RWPE2 (cell line): Measurements from ENCODE around the gene COL23A1.
"Not testable (repeated sequence)": the region's sequence is repeated elsewhere in the genome, so short reads cannot be mapped to it uniquely, and the experiment has no call there.

Source experiments
- ATAC-seq: fragments of 200-7000 bp; cut with Tn5 transposase; 3 replicates; pipeline ENCODE4 v1.9.1; 2021; ENCODE audit warnings: low read depth
- DNase-seq: peaks from one replicate; pipeline ENCODE4 v3.0.0-alpha.2; 2020; ENCODE audit warnings: low spot score
- H3K27ac ChIP-seq: fragments of 450-650 bp; 2 replicates; pipeline ENCODE4 v1.5.1; 2017; ENCODE audit warnings: mild to moderate bottlenecking; ENCODE audit not compliant: poor library complexity, severe bottlenecking
- H3K27me3 ChIP-seq: fragments of 250-450 bp; sonication (Bioruptor Pico); 2 replicates; pipeline ENCODE4 v1.5.1; 2021; ENCODE audit warnings: mild to moderate bottlenecking, moderate library complexity; ENCODE audit not compliant: insufficient read depth, poor library complexity, severe bottlenecking
- H3K36me3 ChIP-seq: fragments of 250-450 bp; sonication (Bioruptor Pico); 2 replicates; pipeline ENCODE4 v1.5.1; 2020; ENCODE audit warnings: low read depth, mild to moderate bottlenecking, moderate library complexity
- H3K4me1 ChIP-seq: fragments of 250-450 bp; sonication (Bioruptor Pico); 2 replicates; pipeline ENCODE4 v1.5.1; 2021; ENCODE audit warnings: mild to moderate bottlenecking, moderate library complexity; ENCODE audit not compliant: insufficient read depth, poor library complexity, severe bottlenecking
- H3K4me3 ChIP-seq: fragments of 250-450 bp; sonication (Bioruptor Pico); 2 replicates; pipeline ENCODE4 v1.5.1; 2021; ENCODE audit warnings: mild to moderate bottlenecking, moderate library complexity; ENCODE audit not compliant: severe bottlenecking
- H3K9me3 ChIP-seq: fragments of 250-450 bp; sonication (Bioruptor Pico); 2 replicates; pipeline ENCODE4 v1.5.1; 2021; ENCODE audit warnings: mild to moderate bottlenecking, moderate library complexity; ENCODE audit not compliant: severe bottlenecking
- CTCF ChIP-seq: fragments of 450-650 bp; IDR thresholded peaks from one replicate; pipeline ENCODE4 v1.5.1; 2017; ENCODE audit warnings: mild to moderate bottlenecking, moderate library complexity; ENCODE audit not compliant: poor library complexity, severe bottlenecking

Gene COL23A1

DNA sequence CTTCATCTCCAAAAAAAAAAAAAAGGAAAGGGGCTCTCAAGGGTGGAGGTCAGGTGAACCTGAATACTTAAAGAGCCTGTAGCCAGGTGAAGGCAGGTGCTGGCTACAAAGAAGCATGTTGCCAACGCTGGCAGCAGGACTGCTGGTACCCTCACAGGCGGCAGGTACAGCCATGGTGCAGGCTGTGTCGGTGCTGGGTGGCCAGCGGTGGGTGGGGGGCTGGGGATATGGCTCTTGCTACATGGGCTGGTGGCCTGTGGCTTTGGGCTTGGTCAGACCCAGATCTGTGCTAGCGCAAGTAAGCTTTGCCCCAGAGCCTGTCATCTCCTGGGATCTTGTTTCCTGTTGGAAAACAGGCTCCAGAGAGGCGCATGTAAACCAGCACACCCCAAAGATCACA lies 271.3 kb downstream of the COL23A1 start:
- Histone ChIP-seq H3K4me1 (no peaks in the 10 kb centered on the region), H3K4me3 (no peak overlapping the region), H3K9me3 (peaks cover 2% of the 10 kb centered on the region), H3K27ac (no peak overlapping the region), H3K27me3 (no peaks in the 10 kb centered on the region), H3K36me3 (no peaks in the 10 kb centered on the region)
- DNase-seq (peak; percentile 49), ATAC-seq (no peak)
- TF ChIP-seq CTCF: no peak

DNA sequence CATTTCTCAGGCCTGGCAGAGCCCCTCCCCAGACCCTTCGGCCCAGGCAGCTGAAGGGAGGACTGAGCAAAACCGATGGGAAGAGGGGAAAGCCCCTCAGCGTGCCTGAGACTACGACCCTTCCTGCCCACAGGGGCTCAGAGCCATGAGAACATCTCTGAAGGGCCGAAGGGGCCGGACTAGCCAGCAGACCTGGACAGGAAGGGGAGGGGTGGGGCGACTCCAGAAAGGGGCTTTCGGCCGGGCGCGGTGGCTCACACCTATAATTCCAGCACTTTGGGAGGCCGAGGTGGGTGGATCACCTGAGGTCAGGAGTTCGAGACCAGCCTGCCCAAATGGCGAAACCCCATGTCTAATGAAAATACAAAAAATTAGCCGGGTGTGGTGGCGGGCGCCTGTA lies 271.8 kb downstream of the COL23A1 start:
- Histone ChIP-seq H3K4me1 (no peaks in the 10 kb centered on the region), H3K27ac (no peak overlapping the region), H3K27me3 (no peaks in the 10 kb centered on the region), H3K4me3 (no peak overlapping the region), H3K9me3 (peaks cover 2% of the 10 kb centered on the region), H3K36me3 (no peaks in the 10 kb centered on the region)
- TF ChIP-seq CTCF: no peak
- DNase-seq: peak; percentile 59
- ATAC-seq: no peak

DNA sequence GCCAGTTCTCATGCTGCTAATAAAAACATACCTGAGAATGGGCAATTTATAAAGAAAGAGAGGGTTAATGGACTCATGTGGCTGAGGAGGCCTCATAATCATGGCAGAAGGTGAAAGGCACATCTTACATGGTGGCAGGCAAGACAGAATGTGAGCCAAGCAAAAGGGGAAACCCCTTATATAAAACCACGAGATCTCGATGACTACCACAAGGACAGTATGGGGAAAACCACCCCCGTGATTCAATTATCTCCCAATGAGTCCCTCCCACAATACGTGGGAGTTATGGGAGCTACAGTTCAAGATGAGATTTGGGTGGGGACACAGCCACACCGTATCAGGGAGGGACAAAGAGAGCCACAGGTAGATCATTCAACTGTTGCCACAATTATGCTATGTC lies 272.5 kb downstream of the COL23A1 start:
- H3K4me3 ChIP-seq, H3K27me3 ChIP-seq, H3K27ac ChIP-seq, H3K9me3 ChIP-seq, H3K4me1 ChIP-seq, ATAC-seq, H3K36me3 ChIP-seq: not testable (repeated sequence)
- peak; percentile 6 for DNase-seq

- H3K9me3 ChIP-seq: peaks cover 2% of the 10 kb centered on the region
- TF ChIP-seq CTCF: no peak
Observed at GRCh38 chr5:178314961-178315820, 275.0 kb downstream of the COL23A1 start.

GRCh38 chr5:178314061-178314660 lies 276.0 kb downstream of the COL23A1 start:
- no peaks in the 10 kb centered on the region for H3K27me3 ChIP-seq
- H3K4me3 ChIP-seq: no peak overlapping the region
- TF ChIP-seq CTCF: no peak
- ATAC-seq (no peak), DNase-seq (peak; percentile 43)
- H3K27ac ChIP-seq: no peak overlapping the region
- H3K9me3 ChIP-seq: peaks cover 2% of the 10 kb centered on the region
- H3K4me1 ChIP-seq: no peaks in the 10 kb centered on the region
- no peaks in the 10 kb centered on the region for H3K36me3 ChIP-seq

More at GRCh38 chr5:178314961-178315820, 275.0 kb downstream of the COL23A1 start:
- no peaks in the 10 kb centered on the region for H3K36me3 ChIP-seq
- no peak overlapping the region for H3K27ac ChIP-seq
- no peaks in the 10 kb centered on the region for H3K27me3 ChIP-seq
- no peaks in the 10 kb centered on the region for H3K4me1 ChIP-seq
- peak; percentile 62 for DNase-seq
- no peak overlapping the region for H3K4me3 ChIP-seq
- no peak for ATAC-seq
